Sigmoid colon (tissue), 7 donors: ENCODE data around the gene HOMER3. TPM values are rescaled to one million over a fixed set of nuclear protein-coding genes. Genes with fewer than 3 reads are reported as not detected.

Source experiments
- DNase-seq: peaks from one replicate; pipeline ENCODE4 v3.0.0-alpha.2; 2019
- H3K27ac ChIP-seq, 4 donors: fragments of 200-600 bp; sonication (generic); one replicate each; pipeline ENCODE4 v1.5.1; 2016 to 2019; ENCODE audit warnings: mild to moderate bottlenecking in 1 of 4
- H3K27me3 ChIP-seq, 3 donors: fragments of 200-600 bp; sonication (generic); one replicate each; pipeline ENCODE4 v1.5.1; 2019; ENCODE audit warnings: mild to moderate bottlenecking in 1 of 3
- H3K36me3 ChIP-seq, 4 donors: fragments of 200-600 bp; sonication (generic); one replicate each; pipeline ENCODE4 v1.5.1; 2016 to 2019
- H3K4me1 ChIP-seq, 4 donors: fragments of 200-600 bp; sonication (generic); one replicate each; pipeline ENCODE4 v1.5.1; 2017 to 2019
- H3K4me3 ChIP-seq, 4 donors: fragments of 200-600 bp; sonication (generic); one replicate each; pipeline ENCODE4 v1.5.1; 2017 to 2019; ENCODE audit warnings: mild to moderate bottlenecking in 2 of 4, moderate library complexity in 1 of 4
- H3K9me3 ChIP-seq, 4 donors: fragments of 200-600 bp in 3 of 4; sonication (generic) in 3 of 4; one replicate each; pipeline versions ENCODE4 v1.5.1 to v1.6.1; 2013 to 2019
- CTCF ChIP-seq, 4 experiments: fragments of 450-650 bp in 3 of 4; fragments of 200-600 bp in 1 of 4; IDR thresholded peaks; one replicate each; pipeline ENCODE4 v1.5.1; 2016 to 2019; ENCODE audit warnings: antibody characterized with exemption in 4 of 4, mild to moderate bottlenecking in 3 of 4, moderate library complexity in 2 of 4
- EP300 ChIP-seq, 4 donors: sonication (generic); formaldehyde crosslinking; IDR thresholded peaks; one replicate each; pipeline ENCODE4 v1.6.1; 2017; ENCODE audit warnings: antibody characterized with exemption in 4 of 4
- POLR2A ChIP-seq, 2 donors: fragments of 450-650 bp; IDR thresholded peaks; one replicate each; pipeline ENCODE4 v1.6.1; 2016; ENCODE audit warnings: antibody characterized with exemption in 2 of 2, mild to moderate bottlenecking in 2 of 2, moderate library complexity in 2 of 2
- POLR2AphosphoS5 ChIP-seq, 4 donors: sonication (generic); formaldehyde crosslinking; IDR thresholded peaks; one replicate each; pipeline ENCODE4 v1.6.1; 2017; ENCODE audit warnings: antibody characterized with exemption in 4 of 4
- WGBS, 2 donors: extraction: QIAGEN DNeasy Blood & Tissue Kit; methylation state at CpG; one replicate each; pipeline ENCODE4 v1.1.7; 2013; 5-methylcytosine and 5-hydroxymethylcytosine counted together
- intact Hi-C: fragments of 100-400 bp; cut with DNase I; formaldehyde crosslinking; loops from one replicate; pipeline ENCODE4 v1.15.1; 2023
- polyA plus RNA-seq, 3 donors: library from polyadenylated mRNA; stranded (reverse); fragments of 200-250 nt; gene quantifications; one replicate each; pipeline ENCODE4 v1.2.3, GENCODE V29; 2013
- total RNA-seq, 4 donors: library from RNA; depleted of rRNA; stranded (reverse); fragments of >200 nt; gene quantifications; one replicate each; pipeline ENCODE4 v1.1.0, GENCODE V29; 2016
- donor health status: healthy with polysubstance abuse.
- donor health status: Bipolar disorder and iron deficiency.
- donor health status: healthy.

The HOMER3 gene
- total and polyA plus RNA-seq, 7 donors: 6.2 to 36.3 (median 22.8) TPM

- 81 to 84% methylated on average over 10 of the region's 10 CpGs for WGBS, 2 donors
- no peak for DNase-seq
- intact Hi-C loops: no loop called here
- H3K4me3 ChIP-seq: no peak overlapping the region
- no peaks in the 10 kb centered on the region for H3K4me1 ChIP-seq
- no peaks in the 10 kb centered on the region for H3K36me3 ChIP-seq
- no peaks in the 10 kb centered on the region for H3K9me3 ChIP-seq
- no peak overlapping the region for H3K27ac ChIP-seq
- TF ChIP-seq POLR2AphosphoS5 (IDR thresholded peaks at IDR 0.05): no peak
- no peak for TF ChIP-seq POLR2A (IDR thresholded peaks at IDR 0.05)
- TF ChIP-seq CTCF (IDR thresholded peaks at IDR 0.05): no peak
- no peak for TF ChIP-seq EP300 (IDR thresholded peaks at IDR 0.05)
- no peaks in the 10 kb centered on the region for H3K27me3 ChIP-seq
Measured at GRCh38 chr19:18975869-18976268, 34.9 kb upstream of the HOMER3 start.

- Histone ChIP-seq H3K27me3 (no peaks in the 10 kb centered on the region), H3K36me3 (no peaks in the 10 kb centered on the region), H3K9me3 (no peaks in the 10 kb centered on the region), H3K4me3 (no peak overlapping the region), H3K4me1 (peaks cover 0 to 6% (median 0%) of the 10 kb centered on the region in 4 donors), H3K27ac (no peak overlapping the region)
- WGBS, 2 donors: 95 to 96% methylated on average over 3 of the region's 3 CpGs
- intact Hi-C loops: no loop called here
- TF ChIP-seq CTCF (IDR thresholded peaks at IDR 0.05) (no peak), POLR2AphosphoS5 (IDR thresholded peaks at IDR 0.05) (no peak)
- DNase-seq: no peak
Measured at GRCh38 chr19:18975011-18975410, 34.0 kb upstream of the HOMER3 start.

DNA sequence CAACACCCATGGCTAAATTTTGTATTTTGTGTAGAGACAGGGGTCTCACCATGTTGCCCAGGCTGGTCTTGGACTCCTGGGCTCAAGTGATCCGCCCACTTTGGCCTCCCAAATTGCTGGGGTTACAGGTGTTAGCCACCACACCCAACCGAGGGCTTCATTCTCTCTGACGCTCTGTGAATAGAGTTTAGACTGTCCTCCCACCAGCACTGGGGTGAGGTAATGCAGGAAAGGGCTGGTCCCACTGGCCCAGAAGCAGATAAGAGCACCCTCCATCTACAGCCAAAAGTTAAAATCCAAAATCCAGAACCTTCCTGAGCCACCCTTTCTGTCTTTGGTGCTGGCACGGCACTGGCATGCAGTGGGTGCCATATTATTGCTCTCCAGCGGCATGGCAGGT, 31.8 kb upstream of the HOMER3 start:
- DNase-seq: no peak
- Histone ChIP-seq H3K27me3 (no peaks in the 10 kb centered on the region), H3K4me1 (peaks cover 0 to 17% (median 0%) of the 10 kb centered on the region in 4 donors), H3K27ac (peak overlapping the region in 3 of 4 donors; percentile 20 to 33 (median 28)), H3K9me3 (no peaks in the 10 kb centered on the region), H3K36me3 (no peaks in the 10 kb centered on the region), H3K4me3 (no peak overlapping the region)
- no peak for TF ChIP-seq EP300 (IDR thresholded peaks at IDR 0.05)
- no peak for TF ChIP-seq POLR2AphosphoS5 (IDR thresholded peaks at IDR 0.05)
- TF ChIP-seq POLR2A (IDR thresholded peaks at IDR 0.05): no peak
- TF ChIP-seq CTCF (IDR thresholded peaks at IDR 0.05): no peak
- WGBS, 2 donors: 84 to 89% methylated on average over 5 of the region's 5 CpGs
- intact Hi-C loops: no loop called here

- intact Hi-C loops: no loop called here
Measured at GRCh38 chr19:18972301-18972811, 31.3 kb upstream of the HOMER3 start.

More at GRCh38 chr19:18972301-18972811, 31.3 kb upstream of the HOMER3 start:
- no peaks in the 10 kb centered on the region for H3K27me3 ChIP-seq
- H3K27ac ChIP-seq: peak overlapping the region in 3 of 4 donors; percentile 20 to 33 (median 28)
- TF ChIP-seq POLR2AphosphoS5 (IDR thresholded peaks at IDR 0.05) (no peak), EP300 (IDR thresholded peaks at IDR 0.05) (no peak), CTCF (IDR thresholded peaks at IDR 0.05) (no peak), POLR2A (IDR thresholded peaks at IDR 0.05) (no peak)
- H3K4me3 ChIP-seq: no peak overlapping the region
- no peaks in the 10 kb centered on the region for H3K9me3 ChIP-seq
- WGBS, 2 donors: 40% methylated on average over 12 of the region's 12 CpGs
- H3K4me1 ChIP-seq: peaks cover 0 to 17% (median 0%) of the 10 kb centered on the region in 4 donors
- DNase-seq: no peak
- no peaks in the 10 kb centered on the region for H3K36me3 ChIP-seq
